CD4-positive, alpha-beta T cell treated with Interleukin-12 subunit alpha and Interleukin-12 subunit beta, for 1 hour (primary cell): ENCODE measurements around the gene ZNF655.
A peak's percentile ranks its signal among the peaks of the same experiment; 100 is the strongest.
"Not testable (repeated sequence)": the region's sequence is repeated elsewhere in the genome, so short reads cannot be mapped to it uniquely, and the experiment has no call there.

Experiments used
- DNase-seq: peaks from one replicate; pipeline ENCODE4 v3.0.0-alpha.2; 2020

Gene ZNF655, protein sequence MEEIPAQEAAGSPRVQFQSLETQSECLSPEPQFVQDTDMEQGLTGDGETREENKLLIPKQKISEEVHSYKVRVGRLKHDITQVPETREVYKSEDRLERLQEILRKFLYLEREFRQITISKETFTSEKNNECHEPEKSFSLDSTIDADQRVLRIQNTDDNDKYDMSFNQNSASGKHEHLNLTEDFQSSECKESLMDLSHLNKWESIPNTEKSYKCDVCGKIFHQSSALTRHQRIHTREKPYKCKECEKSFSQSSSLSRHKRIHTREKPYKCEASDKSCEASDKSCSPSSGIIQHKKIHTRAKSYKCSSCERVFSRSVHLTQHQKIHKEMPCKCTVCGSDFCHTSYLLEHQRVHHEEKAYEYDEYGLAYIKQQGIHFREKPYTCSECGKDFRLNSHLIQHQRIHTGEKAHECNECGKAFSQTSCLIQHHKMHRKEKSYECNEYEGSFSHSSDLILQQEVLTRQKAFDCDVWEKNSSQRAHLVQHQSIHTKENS

DNA sequence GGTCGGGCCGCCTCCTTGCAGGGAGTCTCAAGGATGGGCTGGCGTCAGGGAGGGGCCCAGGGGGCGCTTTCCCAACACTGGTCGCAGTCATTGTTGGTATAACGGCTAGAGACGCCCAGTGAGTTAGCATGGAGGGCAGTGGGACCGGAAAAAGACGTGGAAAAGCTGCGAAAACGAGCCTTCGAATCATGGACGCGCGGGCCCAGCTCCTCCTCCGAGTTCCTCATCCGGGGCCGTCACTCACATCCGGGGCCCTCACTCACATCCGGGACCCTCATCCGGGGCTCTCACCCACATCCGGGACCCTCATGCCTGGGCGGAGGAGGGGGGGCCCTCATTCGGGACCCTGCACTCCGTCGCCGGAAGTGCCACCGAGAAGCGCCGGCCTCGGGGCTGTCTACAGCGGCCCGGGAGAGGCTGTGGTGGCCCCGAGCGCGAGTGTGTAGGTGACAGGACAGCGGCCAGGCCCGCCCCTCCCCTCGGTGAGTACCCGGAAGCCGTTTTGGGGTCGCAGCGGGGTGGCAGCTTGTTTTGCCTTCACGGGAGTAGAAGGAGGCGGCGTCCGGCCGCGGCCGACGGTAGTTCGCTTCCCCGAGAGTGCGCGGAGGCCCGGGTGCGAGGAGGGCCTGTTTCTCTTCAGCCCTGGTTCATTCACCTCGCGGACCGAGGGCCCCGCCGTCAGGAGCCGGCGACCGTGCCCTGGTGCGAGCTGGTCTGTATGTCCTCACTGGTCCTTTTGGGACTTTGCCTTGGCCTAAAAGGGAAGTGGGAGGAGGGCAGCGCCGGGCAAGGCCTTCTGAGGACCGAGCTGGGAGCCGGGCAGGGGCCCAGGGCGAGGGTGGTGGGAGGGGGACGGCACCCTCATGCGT lies at the start of gene ZNF655:
Gene ZNF655, plus strand, starts transcription at position 337 of the 869 bp plus-strand sequence. CDS start 1,918 bp downstream, outside the sequence.
- peak; percentile 94 for DNase-seq

DNA sequence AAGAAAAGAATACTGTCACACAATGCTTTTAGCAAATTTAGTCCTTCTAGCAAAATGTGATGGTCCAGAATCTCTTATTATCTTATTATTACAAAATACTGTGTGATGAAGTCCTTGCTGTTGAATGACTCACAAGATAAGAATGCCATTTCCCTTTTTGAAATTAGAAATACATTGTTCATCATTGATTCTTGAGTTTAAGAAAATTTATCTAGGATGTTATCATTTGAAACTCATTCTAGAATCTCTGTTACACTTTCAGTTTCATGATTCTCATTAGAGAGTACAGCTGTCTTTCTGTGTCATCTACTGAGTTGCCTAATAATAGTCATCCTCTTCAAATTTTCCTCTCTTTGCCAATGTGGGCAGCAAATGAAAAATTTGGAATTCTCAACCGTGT lies 44.4 kb upstream of the ZNF655 start:
- DNase-seq, result no peak

GRCh38 chr7:99521399-99521798 lies 37.0 kb upstream of the ZNF655 start:
- DNase-seq, result no peak

GRCh38 chr7:99525713-99526440 lies 32.6 kb upstream of the ZNF655 start:
- peak; percentile 11 for DNase-seq

- DNase-seq, result no peak
These were observed 27.1 kb upstream of the ZNF655 start for GRCh38 chr7:99531354-99531765.

GRCh38 chr7:99535667-99536066 lies 22.8 kb upstream of the ZNF655 start:
- DNase-seq, result no peak

- DNase-seq, result no peak
These were observed 19.1 kb upstream of the ZNF655 start for GRCh38 chr7:99539213-99539811.

GRCh38 chr7:99540542-99540941 lies 17.9 kb upstream of the ZNF655 start:
- no peak for DNase-seq

- DNase-seq, result no peak
These were observed 17.2 kb upstream of the ZNF655 start for GRCh38 chr7:99541212-99541611.

DNA sequence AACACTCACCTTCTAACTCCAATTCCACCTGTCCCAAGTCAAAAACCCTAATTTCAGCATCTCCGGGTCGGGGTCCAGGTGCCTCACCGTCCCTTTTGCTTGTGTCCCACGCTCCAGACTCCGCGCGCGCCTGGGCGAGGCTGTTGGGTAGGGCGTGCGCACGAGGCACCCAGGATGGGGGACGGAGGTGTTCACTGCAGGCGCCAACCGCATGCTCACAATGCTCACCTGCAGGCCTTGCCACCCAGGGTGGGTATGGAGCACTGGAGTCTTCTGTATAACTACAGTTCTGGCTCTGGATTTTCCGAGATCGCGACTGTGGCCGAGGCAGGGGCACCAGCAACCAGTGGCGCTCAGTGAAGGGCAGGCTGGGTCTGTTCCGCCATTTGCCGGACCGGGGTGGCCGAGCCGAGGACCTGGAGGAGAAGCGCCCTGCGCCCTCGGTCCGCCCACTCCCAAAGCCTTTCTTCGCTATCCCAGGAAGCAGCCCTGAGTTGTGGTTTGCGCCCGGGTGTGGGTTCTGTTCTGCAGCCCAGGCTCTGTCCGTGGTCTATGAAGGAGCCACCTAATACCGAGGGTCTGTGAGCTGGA lies 15.3 kb upstream of the ZNF655 start:
- no peak for DNase-seq

GRCh38 chr7:99543916-99544315 lies 14.5 kb upstream of the ZNF655 start:
- no peak for DNase-seq

- not testable (repeated sequence) for DNase-seq
These were observed 13.1 kb upstream of the ZNF655 start for GRCh38 chr7:99545308-99545707.

GRCh38 chr7:99549545-99549944 lies 8.9 kb upstream of the ZNF655 start:
- DNase-seq, result not testable (repeated sequence)

GRCh38 chr7:99551334-99551733 lies 7.1 kb upstream of the ZNF655 start:
- no peak for DNase-seq

- DNase-seq, result peak; percentile 89
These were observed 6.5 kb upstream of the ZNF655 start, which contains the start of gene FAM200A for GRCh38 chr7:99551767-99552463. TSS of gene FAM200A (minus strand) at chr7:99552114. CDS start at chr7:99548407, 3,707 bp downstream.

DNA sequence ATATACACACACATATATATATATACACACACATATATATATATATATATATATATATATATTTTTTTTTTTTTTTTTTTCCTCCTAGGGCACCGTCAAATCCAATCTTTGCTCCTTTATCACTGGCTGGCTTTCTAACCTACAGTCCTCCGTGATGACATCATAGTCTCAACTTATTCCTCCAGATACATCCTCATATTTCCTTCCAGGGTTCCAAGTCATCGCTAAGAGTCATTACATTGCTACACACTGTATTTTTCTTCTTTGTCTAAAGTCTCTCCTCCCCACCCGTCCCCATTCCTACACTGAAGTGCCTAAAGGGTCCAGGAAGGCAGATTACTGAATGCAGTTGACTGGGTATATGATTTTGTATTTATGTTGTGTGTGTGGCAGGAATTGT lies 5.4 kb upstream of the ZNF655 start:
- no peak for DNase-seq

- no peak for DNase-seq
These were observed 3.5 kb upstream of the ZNF655 start for GRCh38 chr7:99554939-99555338.

DNA sequence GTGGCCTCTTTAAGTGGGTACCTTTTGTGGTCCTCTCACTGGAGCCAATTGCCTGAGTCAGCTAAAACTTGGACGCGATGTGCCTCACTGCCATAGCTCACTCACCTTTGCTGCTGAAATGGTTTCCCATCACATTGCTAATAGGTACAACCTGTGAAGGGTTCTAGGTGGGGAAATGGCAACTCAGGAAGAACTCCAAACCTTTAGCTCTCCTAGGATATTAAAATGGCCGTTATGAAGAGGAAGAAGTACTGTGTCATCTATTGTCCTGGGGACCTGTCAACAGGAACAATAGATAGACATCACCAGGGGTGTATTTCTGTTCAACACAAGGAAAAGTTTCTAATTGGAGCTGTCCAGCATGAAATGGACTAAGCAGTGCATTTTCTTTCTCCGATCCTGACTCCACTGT lies 1.2 kb upstream of the ZNF655 start:
- no peak for DNase-seq

- no peak for DNase-seq
These were observed 519 bp upstream of the ZNF655 start for GRCh38 chr7:99557940-99558305.

GRCh38 chr7:99559175-99559915 lies 903 bp downstream of the ZNF655 start:
- no peak for DNase-seq
